SK-N-MC (cell line): ENCODE results near the gene SNRPD1.

Source experiments
- EZH2 ChIP-seq: fragments of 200-600 bp; sonication (generic); IDR thresholded peaks from one replicate; pipeline ENCODE4 v1.6.1; 2017; ENCODE audit warnings: antibody characterized with exemption
- POLR2AphosphoS5 ChIP-seq: IDR thresholded peaks from 2 replicates; pipeline ENCODE4 v1.6.1; 2012; ENCODE audit warnings: mild to moderate bottlenecking, low read depth, low read length, borderline replicate concordance

DNA sequence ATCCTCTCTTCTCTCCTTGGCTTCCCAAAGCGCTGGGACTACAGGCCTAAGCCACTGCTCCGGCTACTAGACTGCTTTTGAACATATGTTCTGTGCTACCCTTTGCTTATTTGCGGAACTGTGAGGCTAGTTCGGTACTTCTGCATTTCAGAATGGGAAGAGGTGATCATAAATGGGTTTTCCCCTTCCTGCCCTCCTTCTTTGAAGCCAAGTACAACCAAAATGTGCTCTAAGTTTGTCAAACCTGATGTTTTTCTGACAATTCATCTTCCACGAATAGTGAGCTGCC lies 9.9 kb upstream of the SNRPD1 start:
- TF ChIP-seq EZH2, result no peak
- no peak for TF ChIP-seq POLR2AphosphoS5
